ENCODE data around the gene STOML2.

Gene STOML2

GRCh38 chr9:35096035-35096849 lies 6.7 kb downstream of the STOML2 start, which contains the start of gene PIGO:
Gene PIGO, minus strand, starts transcription at chr9:35096591. Its CDS starts 1,026 bp downstream, at chr9:35095565.
- peaks cover 52% of the 10 kb centered on the region for H3K4me1 Mint-ChIP-seq
- ATAC-seq = peak; percentile 96
- peak within 1 kb of the TSS; percentile 97 for H3K27ac Mint-ChIP-seq
- H3K9me3 Mint-ChIP-seq = no peaks in the 10 kb centered on the region
- H3K4me3 Mint-ChIP-seq = peak within 1 kb of the TSS; percentile 89
- no peaks in the 10 kb centered on the region for H3K27me3 Mint-ChIP-seq
- peaks cover 52% of the 10 kb centered on the region for H3K36me3 Mint-ChIP-seq

- no peaks in the 10 kb centered on the region for H3K27me3 Mint-ChIP-seq
- peaks cover 26% of the 10 kb centered on the region for H3K4me1 Mint-ChIP-seq
- ATAC-seq = no peak
- H3K36me3 Mint-ChIP-seq = peaks cover 56% of the 10 kb centered on the region
- no peak overlapping the region for H3K4me3 Mint-ChIP-seq
- H3K9me3 Mint-ChIP-seq = no peaks in the 10 kb centered on the region
- no peak overlapping the region for H3K27ac Mint-ChIP-seq
These were observed 11.4 kb downstream of the STOML2 start for GRCh38 chr9:35091536-35091935.

- H3K4me3 Mint-ChIP-seq = no peak overlapping the region
- peaks cover 56% of the 10 kb centered on the region for H3K36me3 Mint-ChIP-seq
- H3K27me3 Mint-ChIP-seq = no peaks in the 10 kb centered on the region
- peaks cover 6% of the 10 kb centered on the region for H3K4me1 Mint-ChIP-seq
- no peak overlapping the region for H3K27ac Mint-ChIP-seq
- H3K9me3 Mint-ChIP-seq = no peaks in the 10 kb centered on the region
- ATAC-seq = no peak
These were observed 13.5 kb downstream of the STOML2 start for GRCh38 chr9:35089434-35089833.

- Mint-ChIP-seq H3K4me1 (peaks cover 4% of the 10 kb centered on the region), H3K9me3 (no peaks in the 10 kb centered on the region), H3K4me3 (no peak overlapping the region), H3K27me3 (no peaks in the 10 kb centered on the region), H3K27ac (no peak overlapping the region), H3K36me3 (peaks cover 25% of the 10 kb centered on the region)
- no peak for ATAC-seq
These were observed 17.9 kb downstream of the STOML2 start for GRCh38 chr9:35085078-35085477.

GRCh38 chr9:35079426-35080341 lies 23.2 kb downstream of the STOML2 start, which contains the start of gene FANCG:
Gene FANCG, minus strand, starts transcription at chr9:35079942. Its CDS starts 418 bp downstream, at chr9:35079524.
- peak; percentile 98 for ATAC-seq
- Mint-ChIP-seq H3K4me3 (peak within 1 kb of the TSS; percentile 99), H3K4me1 (peaks cover 36% of the 10 kb centered on the region), H3K27ac (peak within 1 kb of the TSS; percentile 99), H3K9me3 (no peaks in the 10 kb centered on the region), H3K36me3 (peaks cover 14% of the 10 kb centered on the region), H3K27me3 (no peaks in the 10 kb centered on the region)

- H3K4me3 Mint-ChIP-seq = peak overlapping the region; percentile 99
- H3K9me3 Mint-ChIP-seq = no peaks in the 10 kb centered on the region
- H3K4me1 Mint-ChIP-seq = peaks cover 36% of the 10 kb centered on the region
- peaks cover 20% of the 10 kb centered on the region for H3K36me3 Mint-ChIP-seq
- no peak for ATAC-seq
- no peaks in the 10 kb centered on the region for H3K27me3 Mint-ChIP-seq
- H3K27ac Mint-ChIP-seq = peak overlapping the region; percentile 99
These were observed 23.9 kb downstream of the STOML2 start for GRCh38 chr9:35079041-35079425.

- H3K4me3 Mint-ChIP-seq = peak overlapping the region; percentile 99
- peaks cover 23% of the 10 kb centered on the region for H3K36me3 Mint-ChIP-seq
- H3K27me3 Mint-ChIP-seq = no peaks in the 10 kb centered on the region
- H3K9me3 Mint-ChIP-seq = no peaks in the 10 kb centered on the region
- peaks cover 43% of the 10 kb centered on the region for H3K4me1 Mint-ChIP-seq
- H3K27ac Mint-ChIP-seq = no peak overlapping the region
- no peak for ATAC-seq
These were observed 24.9 kb downstream of the STOML2 start for GRCh38 chr9:35078066-35078465.

GRCh38 chr9:35076848-35077247 lies 26.1 kb downstream of the STOML2 start:
- Mint-ChIP-seq H3K9me3 (no peaks in the 10 kb centered on the region), H3K27ac (no peak overlapping the region), H3K4me3 (no peak overlapping the region), H3K27me3 (no peaks in the 10 kb centered on the region), H3K36me3 (peaks cover 23% of the 10 kb centered on the region), H3K4me1 (peaks cover 47% of the 10 kb centered on the region)
- ATAC-seq = no peak

GRCh38 chr9:35075358-35075757 lies 27.6 kb downstream of the STOML2 start:
- peaks cover 30% of the 10 kb centered on the region for H3K36me3 Mint-ChIP-seq
- peaks cover 54% of the 10 kb centered on the region for H3K4me1 Mint-ChIP-seq
- no peaks in the 10 kb centered on the region for H3K9me3 Mint-ChIP-seq
- H3K4me3 Mint-ChIP-seq = no peak overlapping the region
- no peak overlapping the region for H3K27ac Mint-ChIP-seq
- no peak for ATAC-seq
- no peaks in the 10 kb centered on the region for H3K27me3 Mint-ChIP-seq

GRCh38 chr9:35074791-35075190 lies 28.1 kb downstream of the STOML2 start:
- H3K27ac Mint-ChIP-seq = no peak overlapping the region
- no peak overlapping the region for H3K4me3 Mint-ChIP-seq
- H3K9me3 Mint-ChIP-seq = no peaks in the 10 kb centered on the region
- H3K36me3 Mint-ChIP-seq = peaks cover 34% of the 10 kb centered on the region
- H3K27me3 Mint-ChIP-seq = no peaks in the 10 kb centered on the region
- peaks cover 54% of the 10 kb centered on the region for H3K4me1 Mint-ChIP-seq
- ATAC-seq = no peak

- peaks cover 34% of the 10 kb centered on the region for H3K36me3 Mint-ChIP-seq
- no peaks in the 10 kb centered on the region for H3K27me3 Mint-ChIP-seq
- H3K4me1 Mint-ChIP-seq = peaks cover 56% of the 10 kb centered on the region
- no peaks in the 10 kb centered on the region for H3K9me3 Mint-ChIP-seq
- H3K27ac Mint-ChIP-seq = no peak overlapping the region
- ATAC-seq = no peak
- H3K4me3 Mint-ChIP-seq = no peak overlapping the region
These were observed 28.8 kb downstream of the STOML2 start for GRCh38 chr9:35074141-35074540.

- peak overlapping the region; percentile 85 for H3K27ac Mint-ChIP-seq
- peaks cover 38% of the 10 kb centered on the region for H3K36me3 Mint-ChIP-seq
- H3K4me3 Mint-ChIP-seq = peak overlapping the region; percentile 82
- no peaks in the 10 kb centered on the region for H3K9me3 Mint-ChIP-seq
- H3K27me3 Mint-ChIP-seq = no peaks in the 10 kb centered on the region
- peaks cover 56% of the 10 kb centered on the region for H3K4me1 Mint-ChIP-seq
- ATAC-seq = no peak
These were observed 29.7 kb downstream of the STOML2 start for GRCh38 chr9:35073279-35073612.

GRCh38 chr9:35072461-35073278 lies 30.3 kb downstream of the STOML2 start, which contains the start of gene VCP:
Gene VCP, minus strand, starts transcription at chr9:35072625. Its CDS starts 272 bp downstream, at chr9:35072353.
- H3K4me1 Mint-ChIP-seq = peaks cover 56% of the 10 kb centered on the region
- H3K4me3 Mint-ChIP-seq = peak within 1 kb of the TSS; percentile 82
- H3K36me3 Mint-ChIP-seq = peaks cover 44% of the 10 kb centered on the region
- H3K27ac Mint-ChIP-seq = peak within 1 kb of the TSS; percentile 85
- ATAC-seq = peak; percentile 95
- no peaks in the 10 kb centered on the region for H3K27me3 Mint-ChIP-seq
- no peaks in the 10 kb centered on the region for H3K9me3 Mint-ChIP-seq

GRCh38 chr9:35071814-35072460 lies 31.0 kb downstream of the STOML2 start:
- no peaks in the 10 kb centered on the region for H3K9me3 Mint-ChIP-seq
- peaks cover 51% of the 10 kb centered on the region for H3K36me3 Mint-ChIP-seq
- H3K27ac Mint-ChIP-seq = peak overlapping the region; percentile 85
- ATAC-seq = peak; percentile 89
- H3K4me1 Mint-ChIP-seq = peaks cover 56% of the 10 kb centered on the region
- H3K27me3 Mint-ChIP-seq = no peaks in the 10 kb centered on the region
- peak overlapping the region; percentile 82 for H3K4me3 Mint-ChIP-seq

Measured in stimulated activated memory B cell treated with anti-CD40 and anti-IgM and Interleukin-4, amounts not matched to agents 10 μg/mL and 1 μg/mL and 100 μg/mL, for 72 hours (primary cell).